HG03575 (cell line): ENCODE measurements around the gene GTPBP8.

Source experiments
- ATAC-seq: cut with Tn5 transposase; IDR thresholded peaks from one replicate; pipeline ENCODE4 v1.9.1; 2021; ENCODE audit not compliant: unreplicated experiment, insufficient number of reproducible peaks, low FRiP score; ENCODE audit errors: extremely low read depth

Gene GTPBP8

DNA sequence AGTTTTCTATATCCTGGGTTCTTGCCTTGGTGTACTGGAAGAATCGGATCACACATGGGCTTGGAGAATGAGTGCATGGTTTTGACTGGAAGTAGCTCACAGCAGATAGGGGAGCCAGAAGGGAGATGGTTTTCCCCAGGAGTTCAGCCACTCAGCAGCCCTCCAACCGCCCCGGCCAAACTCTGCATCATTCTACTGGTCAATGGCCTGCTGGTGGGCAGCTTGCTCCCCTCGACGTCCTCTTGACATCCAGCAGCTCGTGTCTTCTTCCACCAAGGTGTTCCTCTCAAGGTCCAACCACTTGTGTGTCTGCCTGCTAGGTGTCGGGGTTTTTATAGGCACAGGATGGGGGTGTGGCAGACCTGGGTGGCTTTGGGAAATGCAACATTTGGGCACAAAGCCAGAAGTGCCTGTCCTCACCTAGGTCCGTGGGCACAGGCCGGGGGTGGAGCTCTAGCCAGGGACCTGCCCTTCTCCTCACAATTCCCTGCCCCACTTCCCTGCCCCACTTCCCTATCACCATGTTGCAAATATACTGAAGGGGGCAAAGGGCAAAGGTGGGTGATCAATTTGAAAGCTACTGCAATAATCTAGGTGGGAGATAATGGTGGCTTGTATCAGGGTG is 3.0 kb upstream of the GTPBP8 start:
- no peak for ATAC-seq

DNA sequence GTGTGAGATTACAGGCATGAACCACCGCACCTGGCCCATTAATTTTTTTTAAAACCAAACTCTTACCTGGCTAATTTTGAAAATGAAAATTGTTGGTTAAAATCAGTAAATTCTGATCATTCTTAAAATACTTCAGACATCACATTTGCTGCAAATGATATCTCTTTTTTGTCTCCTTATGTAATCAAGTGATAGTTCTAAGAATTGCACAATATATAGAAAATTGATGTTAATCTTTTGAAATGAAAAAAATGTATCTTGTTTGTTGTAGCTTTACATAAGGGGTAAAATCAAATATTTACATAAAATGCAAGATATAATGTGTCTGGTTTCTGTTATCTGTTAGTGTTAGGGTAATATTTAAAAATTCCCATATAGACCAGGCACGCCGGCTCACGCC is 5.0 kb downstream of the GTPBP8 start:
- no peak for ATAC-seq

DNA sequence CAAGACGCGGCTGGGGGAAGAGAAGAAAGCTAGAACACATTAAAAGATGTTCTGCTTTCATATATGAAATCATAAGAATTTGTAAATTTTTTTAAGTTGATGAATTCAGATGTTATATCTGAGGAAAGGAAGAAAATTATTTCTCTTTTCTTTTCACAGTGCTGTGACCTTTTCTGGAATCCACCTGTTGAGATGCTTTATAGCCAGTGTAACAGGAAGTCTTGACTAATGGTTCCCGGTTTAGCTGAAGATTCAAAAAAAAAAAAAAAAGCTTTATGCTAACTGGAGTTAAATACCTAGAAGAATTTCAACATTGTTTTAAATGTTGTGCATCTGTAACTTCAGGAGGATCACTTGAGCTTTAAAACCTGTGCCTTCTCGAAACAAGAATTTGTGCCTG is 9.9 kb downstream of the GTPBP8 start:
- ATAC-seq: no peak

DNA sequence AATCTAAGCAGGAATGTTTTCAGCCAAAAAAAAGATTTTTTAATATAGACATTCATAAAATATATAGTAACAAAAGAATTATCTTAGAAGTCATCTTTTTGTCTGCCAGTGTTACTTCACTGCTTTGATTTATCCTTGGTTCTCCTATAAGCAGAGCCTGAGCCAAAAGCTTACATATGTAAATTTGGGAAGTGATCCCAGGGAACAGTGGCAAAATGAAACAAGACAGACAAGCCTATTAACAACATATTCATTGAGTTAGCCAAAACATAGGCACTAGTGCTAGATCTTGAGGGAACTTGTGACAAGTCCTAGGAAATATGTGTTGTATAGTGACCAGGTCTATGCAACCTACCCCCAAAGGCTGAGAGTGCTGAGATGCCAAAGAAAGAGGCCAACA is 11.3 kb downstream of the GTPBP8 start:
- ATAC-seq: no peak

DNA sequence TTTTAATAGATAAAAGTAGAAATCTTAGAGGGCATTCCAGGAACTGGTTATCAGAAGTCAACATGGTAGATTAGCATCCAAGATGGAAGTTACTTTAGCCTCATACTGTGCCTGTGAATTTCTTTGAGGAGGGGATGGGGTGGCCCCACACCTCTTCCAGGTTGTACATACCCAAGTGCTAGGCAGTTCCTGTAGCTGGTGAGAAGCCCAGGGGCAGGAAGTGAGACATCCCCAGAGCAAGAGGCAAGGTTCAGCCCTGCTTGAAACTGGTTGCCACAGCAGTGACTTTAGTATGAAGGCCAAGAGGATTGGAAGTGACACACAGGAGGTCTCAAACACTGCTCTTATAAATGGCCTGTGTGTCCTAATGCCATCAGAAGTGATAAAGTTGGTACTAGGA is 11.9 kb downstream of the GTPBP8 start:
- ATAC-seq: no peak

DNA sequence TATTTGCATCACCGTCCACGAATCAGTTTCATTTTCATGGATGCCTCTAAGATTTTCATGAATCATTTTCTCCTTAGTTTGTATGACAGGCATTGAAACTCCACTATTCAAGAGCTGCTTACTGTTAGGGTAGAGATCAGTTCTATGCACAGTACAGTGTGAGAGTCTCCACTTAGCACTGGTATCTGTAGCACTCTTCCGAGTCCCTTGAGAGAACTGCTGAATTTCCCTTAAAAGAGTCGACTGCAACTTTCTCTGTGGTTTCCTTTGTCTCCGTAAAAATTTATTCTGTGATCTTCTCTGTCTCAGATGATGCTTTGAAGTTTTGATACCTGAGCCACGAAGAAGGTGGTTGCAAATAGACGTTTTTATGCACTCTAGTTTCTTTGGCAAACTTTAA is 14.8 kb downstream of the GTPBP8 start:
- no peak for ATAC-seq

DNA sequence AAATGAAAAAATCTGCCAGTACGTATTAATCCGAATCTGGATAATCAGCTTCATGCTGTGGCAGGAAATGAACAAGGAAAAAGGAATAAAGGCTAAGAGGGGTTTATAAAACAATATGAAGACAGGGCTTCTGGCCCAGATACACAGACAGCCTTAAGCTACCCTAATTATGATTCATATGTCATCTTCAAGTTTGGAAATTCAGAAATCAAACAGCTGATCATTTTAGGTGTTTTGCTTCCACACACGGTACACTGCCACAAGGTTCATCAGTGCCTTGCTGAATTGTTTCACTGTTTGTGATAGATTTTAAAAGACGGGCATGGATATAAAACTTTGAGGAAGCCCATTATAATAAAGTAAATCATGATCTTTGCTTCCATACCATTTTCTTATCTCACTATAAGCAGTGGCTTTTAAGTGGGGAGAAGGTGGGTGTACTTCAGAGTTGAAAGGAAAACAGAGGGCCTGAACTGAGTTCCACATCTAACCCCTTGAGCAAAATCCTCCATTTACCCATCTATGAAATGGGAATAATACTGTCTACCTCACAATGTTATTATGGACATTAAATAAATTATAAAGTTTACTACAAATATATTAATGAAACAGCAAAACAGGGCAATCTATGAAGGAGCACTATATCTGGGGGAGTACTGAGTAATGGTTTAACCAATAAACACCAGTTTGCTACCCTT is 15.7 kb downstream of the GTPBP8 start:
- ATAC-seq: no peak

DNA sequence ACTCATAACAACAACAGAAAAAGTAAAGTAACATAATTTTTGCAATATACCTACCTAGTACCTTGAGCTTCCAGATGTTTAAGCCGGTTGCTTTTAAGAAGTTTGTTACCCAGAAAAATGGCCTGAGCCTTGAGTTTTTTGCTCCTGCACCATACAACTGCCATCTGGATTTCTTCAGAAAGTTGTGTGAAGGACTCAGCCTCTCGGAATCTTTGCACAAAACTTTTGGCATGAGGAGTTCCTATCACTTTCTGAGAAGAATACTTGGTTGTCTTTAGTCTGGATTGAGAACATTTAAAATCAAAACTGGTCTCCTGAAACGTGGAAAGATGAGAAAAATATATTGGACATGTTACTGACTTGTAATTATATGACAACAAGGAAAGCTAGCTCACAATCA is 17.3 kb downstream of the GTPBP8 start:
- no peak for ATAC-seq

DNA sequence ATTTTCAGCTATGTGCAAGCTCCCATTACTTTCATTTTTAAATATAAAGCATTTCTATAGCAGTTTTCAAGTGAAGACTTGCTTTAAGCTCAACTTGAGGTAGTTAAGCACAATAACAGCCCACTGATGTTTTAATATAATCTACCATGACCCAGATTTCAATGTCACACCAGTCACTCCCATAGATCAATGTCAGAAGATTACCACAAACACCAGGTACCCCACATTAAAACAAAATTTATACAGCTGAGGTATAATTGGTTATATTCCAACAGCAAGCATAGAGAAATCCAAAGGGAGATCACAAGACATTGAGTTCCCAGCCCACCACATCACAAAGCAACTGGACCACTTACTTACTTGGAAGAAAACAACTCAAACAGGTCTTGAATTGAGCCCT is 22.8 kb downstream of the GTPBP8 start:
- ATAC-seq: no peak

DNA sequence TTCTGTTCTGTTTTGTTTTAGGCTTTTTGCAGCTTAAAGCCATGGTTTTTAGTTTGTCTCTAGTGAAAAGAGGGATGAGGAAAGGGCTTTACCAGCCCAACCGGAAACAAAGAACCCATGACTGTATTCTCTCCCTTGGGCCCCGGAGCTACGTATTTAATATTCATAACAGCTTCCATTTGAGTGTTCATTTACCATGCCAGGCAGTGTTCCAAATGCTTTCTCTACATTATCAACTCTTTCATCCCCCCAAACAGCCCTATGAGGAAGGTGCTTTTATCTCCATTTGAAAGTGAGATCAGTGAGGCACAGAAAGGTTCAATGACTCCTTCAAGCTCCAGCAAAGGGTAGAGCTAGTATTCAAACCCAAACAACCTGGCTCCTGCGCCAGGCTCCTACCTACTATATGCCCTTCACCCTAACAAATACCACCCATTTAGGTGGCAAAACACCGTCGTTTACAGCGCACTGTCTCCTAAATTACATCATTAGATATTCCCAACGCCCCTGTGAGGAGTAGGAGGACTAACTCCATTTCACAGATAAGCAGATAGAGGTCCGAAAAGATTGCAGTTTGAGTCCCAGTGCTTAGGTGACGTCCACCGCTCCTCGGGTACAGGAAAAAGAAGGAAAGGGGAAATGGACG is 27.9 kb downstream of the GTPBP8 start:
- ATAC-seq: no peak

DNA sequence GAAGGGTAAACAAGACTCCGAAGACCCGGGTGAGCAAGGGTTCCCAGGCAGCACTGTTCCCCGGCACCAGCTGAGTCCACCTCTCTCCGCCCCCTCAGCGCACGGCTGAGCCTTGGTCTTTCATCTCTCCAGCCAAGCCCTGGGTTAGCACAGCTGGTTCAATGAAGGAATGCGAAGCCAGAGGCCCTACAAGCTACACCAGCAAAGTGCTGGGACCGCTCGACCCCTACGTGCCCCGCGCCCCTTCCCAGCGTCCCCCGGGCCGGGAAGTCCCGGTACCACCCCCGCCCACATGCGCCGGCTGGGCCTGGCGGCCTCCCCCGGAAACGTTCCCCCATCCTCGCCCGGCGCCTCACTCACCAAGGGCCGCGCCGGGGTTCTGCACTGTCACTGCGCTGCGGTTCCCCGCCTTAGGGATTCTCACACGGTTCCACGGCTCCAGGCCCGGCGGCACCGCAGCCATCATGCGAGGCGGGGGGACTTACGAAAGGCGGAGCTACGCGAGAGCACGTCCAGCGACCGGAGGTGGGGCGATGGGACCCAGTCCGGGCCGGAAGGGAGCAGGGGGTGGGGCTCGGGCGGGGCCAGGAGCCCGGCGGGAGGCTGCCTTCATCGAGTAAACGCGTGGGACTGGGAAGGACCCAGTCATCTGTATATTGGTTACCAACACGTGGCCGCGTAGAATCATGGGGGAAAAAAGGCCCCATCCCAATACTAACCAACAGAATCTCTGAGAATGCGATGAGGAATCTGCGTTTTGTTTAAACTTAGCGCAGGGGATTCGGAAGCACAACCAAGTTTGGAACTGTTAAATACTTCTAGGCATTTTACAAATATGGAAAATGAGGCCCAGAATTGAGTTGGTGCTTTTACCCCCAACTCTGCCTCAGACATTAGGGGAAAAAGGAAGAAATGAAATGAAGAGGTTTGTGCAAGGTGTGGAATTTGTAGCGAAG is 28.7 kb downstream of the GTPBP8 start:
- ATAC-seq: peak; percentile 75

DNA sequence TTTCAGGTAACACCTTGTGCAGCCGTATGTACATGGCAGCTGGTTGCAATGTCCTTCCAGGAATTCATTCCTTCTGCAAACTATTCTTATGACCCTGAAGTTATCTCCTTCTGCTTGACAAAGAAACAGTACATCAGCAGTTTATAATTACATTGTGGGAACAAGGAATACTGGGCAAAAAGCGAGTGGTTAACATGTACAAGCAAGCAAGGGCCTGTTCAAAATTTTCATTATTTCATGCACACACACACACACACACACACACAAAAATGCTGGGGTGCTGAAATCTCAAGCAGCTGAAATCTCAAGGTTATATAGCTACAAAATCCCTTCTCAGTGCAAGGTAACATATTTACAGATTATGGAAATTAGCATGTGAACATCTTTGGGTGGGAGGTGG is 30.7 kb downstream of the GTPBP8 start:
- no peak for ATAC-seq

DNA sequence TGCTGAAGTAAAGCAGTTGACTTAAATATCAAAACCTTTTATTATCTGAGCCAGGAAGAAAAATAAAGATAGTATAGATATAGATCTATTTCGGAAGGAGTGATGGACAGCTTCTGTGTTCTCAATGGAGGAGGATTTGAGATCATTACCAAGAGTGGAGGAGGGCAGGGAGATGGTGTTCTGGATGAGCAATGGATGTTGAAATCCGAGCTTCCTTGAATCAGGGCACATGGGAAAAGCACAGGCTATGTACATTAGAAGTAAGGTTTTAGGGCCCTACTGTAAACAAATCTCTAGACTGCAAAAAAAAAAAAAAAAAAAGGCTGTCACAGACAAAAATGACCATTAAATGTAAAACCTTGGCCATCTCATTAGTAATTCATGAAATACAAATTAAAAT is 43.2 kb downstream of the GTPBP8 start:
- no peak for ATAC-seq

DNA sequence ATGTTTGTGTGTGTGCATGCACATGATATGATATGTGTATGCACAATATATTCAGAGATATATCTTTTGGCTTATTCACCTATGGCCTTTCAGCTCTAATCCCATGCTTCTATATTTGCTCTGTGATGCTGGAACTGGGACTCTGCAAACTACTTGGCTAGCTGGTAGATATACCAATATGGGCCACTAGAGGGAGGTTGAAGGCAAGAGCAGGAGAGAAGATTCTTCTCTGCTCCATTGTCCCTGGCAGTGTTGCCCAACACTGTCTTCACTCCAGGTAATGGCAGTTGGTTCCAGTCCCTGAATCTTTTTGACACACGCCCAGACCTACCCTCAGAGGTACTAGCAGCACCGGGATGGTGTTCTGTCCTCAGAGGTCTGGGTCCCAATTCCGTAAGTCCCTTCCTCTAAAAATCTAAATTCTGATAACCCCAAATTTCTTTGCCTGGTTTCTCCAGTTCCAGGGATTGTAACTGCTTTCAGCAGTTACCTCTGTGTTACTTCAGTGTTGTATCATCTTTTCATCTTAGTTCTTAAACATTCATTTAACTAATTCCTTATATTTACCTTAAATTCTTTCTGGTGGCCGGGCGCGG is 44.7 kb downstream of the GTPBP8 start:
- ATAC-seq: no peak

DNA sequence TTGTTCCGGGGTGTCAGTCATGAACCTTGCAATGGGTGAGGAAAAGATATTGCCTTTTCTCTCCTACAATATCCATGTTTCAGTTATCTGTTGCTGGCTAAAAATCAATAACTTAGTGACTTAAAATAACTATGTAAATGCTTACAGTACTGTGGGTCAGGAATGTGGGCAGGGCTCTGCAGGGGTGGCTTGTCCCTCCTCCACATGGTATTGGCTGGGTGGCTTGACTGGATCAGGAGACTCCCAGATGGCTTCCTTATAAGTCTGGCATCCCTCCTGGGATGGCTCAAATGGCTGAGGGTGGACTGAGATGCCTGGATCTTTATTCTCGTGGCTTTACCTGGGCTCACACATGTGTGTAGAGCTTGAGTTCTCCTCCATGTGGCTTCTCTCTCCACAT is 47.5 kb downstream of the GTPBP8 start:
- ATAC-seq: no peak

DNA sequence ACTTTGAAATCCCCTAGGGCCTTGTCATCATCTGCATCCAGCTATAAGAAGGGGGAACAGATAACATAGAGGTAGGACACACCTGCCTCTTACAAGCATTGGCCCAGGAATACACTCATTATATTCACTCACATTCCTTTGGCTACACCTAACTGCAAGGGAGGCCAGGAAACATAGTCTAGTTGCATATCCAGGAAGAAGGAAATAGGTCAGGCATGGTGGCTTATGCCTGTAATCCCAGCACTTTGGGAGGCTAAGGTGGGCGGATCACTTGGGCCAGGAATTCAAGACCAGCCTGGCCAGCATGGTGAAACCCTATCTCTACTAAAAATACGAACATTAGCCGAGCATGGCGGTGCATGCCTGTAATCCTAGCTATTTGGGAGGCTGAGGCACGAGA is 48.8 kb downstream of the GTPBP8 start:
- ATAC-seq: no peak

DNA sequence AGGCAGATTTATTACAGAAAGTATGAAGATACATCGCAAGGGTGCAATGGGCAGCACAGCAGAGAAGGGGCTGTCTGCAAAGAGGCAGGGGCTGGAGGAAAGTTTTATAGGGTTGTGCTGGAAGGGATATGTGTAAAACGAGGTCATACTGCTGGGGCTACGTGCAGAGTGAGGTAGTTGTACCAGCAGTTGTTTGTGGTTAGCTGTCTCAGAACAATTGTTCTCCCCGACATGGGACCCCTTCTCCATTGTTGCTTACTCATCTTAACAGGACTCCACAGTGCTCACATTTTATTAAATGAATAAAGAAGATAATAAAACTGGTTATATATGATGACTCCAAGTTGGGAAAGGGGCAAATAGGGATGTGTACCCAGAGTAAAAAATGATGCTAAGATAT is 49.4 kb downstream of the GTPBP8 start:
- no peak for ATAC-seq

DNA sequence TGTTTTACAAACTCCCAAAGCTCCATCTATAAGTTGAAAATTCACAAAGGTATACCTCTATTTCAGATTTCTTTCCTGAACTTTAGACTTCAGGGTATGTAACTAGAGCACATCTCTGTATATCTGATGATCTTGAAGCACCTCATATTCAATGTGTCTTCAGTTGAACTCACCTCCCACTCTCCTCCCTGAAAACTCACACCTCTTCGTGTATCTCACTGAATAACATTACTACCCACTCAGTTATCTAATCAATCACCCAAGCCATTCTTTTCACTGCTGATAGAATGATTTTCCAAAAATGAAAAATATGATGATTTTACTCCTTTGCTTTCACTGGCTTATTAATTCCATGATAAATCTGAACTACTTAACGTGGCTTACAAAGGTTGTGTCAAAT is 52.9 kb downstream of the GTPBP8 start:
- ATAC-seq: no peak
